DMS53 treated with DMSO at 0.1 percent for 48 hours (cell line): Measurements from ENCODE around the gene CHMP5.

ENCODE experiments used
- DNase-seq: peaks from one replicate; lab custom pipeline; 2025; ENCODE audit not compliant: unreplicated experiment; lab: John Stamatoyannopoulos, UW

CHMP5 gene

DNA sequence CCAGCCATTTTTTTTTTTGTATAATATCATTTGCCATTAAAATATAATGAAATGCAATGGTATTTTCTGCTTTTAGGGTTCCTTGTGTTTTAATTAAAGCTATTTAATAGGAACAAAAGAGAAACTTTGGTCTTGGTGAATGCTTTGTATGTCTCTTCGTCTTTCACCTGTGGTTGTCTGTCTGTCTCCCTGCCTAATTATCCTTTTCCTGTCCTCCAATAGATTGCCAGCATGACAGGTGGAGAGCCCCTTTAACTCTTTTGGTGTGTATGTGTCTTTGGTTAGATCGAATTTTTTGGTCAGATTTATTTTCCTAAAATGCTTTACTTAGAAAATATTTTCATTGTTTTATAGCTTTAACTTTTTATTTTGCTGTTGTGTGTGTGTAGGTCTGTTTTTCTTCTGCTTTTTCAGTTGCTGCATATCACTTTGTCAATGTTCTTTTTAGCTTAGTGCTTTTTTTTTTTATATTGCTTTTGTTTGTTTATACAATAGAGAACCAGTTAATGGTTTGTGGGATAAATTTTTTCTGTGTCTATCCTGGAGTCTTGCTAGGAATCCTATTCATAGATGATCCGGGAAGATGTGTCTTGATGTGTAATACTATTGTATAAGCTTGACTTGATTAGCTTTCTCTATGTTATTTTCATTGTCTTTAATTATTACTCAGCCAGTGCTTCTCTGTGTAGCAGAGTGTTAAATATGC is 8.6 kb downstream of the CHMP5 start:
- no peak for DNase-seq

GRCh38 chr9:33273972-33274328 is 9.1 kb downstream of the CHMP5 start:
- no peak for DNase-seq

GRCh38 chr9:33277484-33277883 is 12.6 kb downstream of the CHMP5 start:
- no peak for DNase-seq

GRCh38 chr9:33285502-33285901 is 20.7 kb downstream of the CHMP5 start:
- no peak for DNase-seq

- DNase-seq = peak; percentile 62
Measured at GRCh38 chr9:33287087-33287490, 22.2 kb downstream of the CHMP5 start.

GRCh38 chr9:33288235-33288634 is 23.4 kb downstream of the CHMP5 start:
- DNase-seq = no peak

- DNase-seq = no peak
Measured at GRCh38 chr9:33288828-33289483, 24.1 kb downstream of the CHMP5 start.

- DNase-seq = no peak
Measured at GRCh38 chr9:33289496-33289895, 24.6 kb downstream of the CHMP5 start.

DNA sequence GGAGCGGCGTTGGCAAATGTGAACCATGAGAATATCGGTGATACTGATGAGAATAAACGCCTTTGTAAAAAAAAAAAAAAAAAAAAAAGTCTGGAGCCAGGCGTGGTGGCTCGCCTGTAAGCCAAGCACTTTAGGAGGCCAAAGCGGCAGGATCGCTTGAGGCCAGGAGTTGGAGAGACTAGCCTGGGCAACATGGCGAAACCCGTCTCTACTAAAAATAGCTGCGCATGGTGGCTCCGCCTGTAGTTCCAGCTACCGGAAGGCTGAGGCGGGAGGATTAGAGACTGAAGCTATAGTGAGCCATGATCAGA is 25.0 kb downstream of the CHMP5 start:
- no peak for DNase-seq

DNA sequence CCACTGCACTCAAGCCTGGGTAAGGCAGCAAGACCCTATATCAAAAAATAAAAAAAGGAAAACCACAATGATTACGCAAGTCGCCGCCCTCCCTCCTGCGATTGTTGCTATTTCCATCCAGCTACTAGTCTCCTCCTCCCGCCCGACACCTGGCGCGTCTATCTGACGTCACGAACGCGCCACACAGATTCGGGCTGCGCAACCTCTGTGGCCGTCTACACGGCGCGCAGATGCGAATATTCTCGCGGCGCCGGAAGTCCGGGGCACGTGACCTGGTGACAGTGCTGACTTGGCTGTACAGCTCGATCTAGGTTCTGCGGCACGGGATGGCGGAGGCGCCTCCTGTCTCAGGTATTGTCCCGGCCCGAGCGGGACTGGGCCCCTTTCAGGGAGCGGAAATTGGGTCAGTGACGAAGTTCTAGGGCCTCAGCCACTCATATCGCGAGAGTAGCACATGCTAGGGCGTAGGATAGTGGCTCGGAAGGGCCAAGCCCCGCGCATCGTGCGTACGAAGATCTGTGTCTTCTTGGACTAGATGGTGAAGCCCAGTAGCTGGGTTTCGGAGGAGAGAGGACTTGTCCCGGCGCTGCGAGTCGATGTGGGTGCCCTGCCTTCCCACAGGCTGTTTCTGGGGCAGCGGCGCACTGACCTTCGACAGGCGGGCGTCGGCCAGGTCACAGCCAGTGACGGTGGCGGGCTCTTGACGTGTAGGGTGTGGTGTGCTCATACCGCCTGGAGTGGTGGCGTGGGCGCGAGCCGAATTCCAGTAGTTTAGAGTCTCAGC is 25.6 kb downstream of the CHMP5 start, which contains the start of gene NFX1:
Gene NFX1, plus strand, starts transcription at position 270 of the 784 bp plus-strand sequence. Its CDS starts 57 bp downstream, at position 327.
- DNase-seq = peak; percentile 93

- DNase-seq = no peak
Measured at GRCh38 chr9:33291031-33291397, 26.2 kb downstream of the CHMP5 start.

DNA sequence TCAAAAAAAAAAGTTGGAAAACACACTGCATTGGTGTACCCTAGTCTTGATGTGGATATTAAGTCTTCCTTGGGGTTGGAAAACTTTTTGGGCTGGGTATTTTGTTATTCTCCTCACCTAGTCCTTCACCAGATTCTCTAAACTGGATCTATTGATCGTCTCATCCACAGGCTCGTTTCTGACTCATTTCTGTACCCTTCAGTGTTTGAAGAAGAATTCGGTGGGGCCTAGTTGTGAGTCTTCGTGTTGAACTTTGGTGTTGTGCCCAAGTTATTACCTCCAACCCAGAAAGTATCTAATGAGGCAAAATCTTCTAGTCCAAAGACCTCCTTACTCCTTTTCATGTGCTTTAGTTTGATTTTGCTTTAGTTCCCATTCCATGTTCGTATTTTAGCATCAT is 27.1 kb downstream of the CHMP5 start:
- no peak for DNase-seq

DNA sequence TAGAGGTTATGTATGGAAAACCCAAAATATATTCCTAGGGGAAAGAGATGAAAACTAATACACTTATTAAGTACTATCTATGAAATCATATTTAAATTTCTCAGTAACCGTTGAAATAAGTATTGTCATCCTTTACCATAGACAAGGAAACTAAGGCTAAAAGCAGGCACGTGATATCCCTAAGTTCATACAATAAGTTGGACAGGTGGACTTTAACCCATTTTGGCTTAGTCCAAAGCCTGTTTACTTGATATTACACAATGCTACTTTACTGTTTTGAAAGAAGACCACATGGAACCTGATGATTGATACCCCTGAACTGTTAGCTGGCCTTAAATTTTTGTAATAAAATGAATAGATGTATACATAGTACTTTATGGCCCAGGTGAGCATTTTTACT is 28.9 kb downstream of the CHMP5 start:
- DNase-seq = no peak

DNA sequence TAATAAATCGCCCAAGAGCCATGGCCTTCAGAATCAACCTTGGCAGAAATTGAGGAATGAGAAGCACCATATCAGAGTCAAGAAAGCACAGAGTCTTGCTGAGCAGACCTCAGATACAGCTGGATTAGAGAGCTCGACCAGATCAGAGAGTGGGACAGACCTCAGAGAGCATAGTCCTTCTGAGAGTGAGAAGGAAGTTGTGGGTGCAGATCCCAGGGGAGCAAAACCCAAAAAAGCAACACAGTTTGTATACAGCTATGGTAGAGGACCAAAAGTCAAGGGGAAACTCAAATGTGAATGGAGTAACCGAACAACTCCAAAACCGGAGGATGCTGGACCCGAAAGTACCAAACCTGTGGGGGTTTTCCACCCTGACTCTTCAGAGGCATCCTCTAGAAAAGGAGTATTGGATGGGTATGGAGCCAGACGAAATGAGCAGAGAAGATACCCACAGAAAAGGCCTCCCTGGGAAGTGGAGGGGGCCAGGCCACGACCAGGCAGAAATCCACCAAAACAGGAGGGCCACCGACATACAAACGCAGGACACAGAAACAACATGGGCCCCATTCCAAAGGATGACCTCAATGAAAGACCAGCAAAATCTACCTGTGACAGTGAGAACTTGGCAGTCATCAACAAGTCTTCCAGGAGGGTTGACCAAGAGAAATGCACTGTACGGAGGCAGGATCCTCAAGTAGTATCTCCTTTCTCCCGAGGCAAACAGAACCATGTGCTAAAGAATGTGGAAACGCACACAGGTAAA is 30.0 kb downstream of the CHMP5 start:
- DNase-seq = no peak

- DNase-seq = no peak
Measured at GRCh38 chr9:33295571-33295970, 30.7 kb downstream of the CHMP5 start.

- peak; percentile 89 for DNase-seq
Measured at GRCh38 chr9:33297432-33297831, 32.6 kb downstream of the CHMP5 start.

- DNase-seq = no peak
Measured at GRCh38 chr9:33300546-33300945, 35.7 kb downstream of the CHMP5 start.

DNA sequence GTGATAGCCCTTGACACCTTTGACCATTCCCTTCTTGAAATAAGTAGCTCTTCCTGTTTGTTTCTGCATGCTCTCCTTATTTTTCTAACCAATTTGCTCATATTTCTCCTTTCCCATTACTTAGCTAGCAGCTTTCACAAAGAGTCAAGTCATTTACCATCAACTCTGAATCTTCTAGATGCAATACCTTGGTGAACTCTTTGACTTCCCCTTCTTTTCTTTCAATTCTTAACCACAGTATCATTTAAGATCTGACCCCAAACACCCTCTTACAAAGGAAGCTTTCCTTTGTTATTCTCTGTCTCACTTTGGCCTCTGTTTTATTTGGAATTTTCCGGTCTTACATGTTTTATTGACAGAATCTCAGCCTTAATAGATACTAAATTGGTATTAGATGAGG is 39.5 kb downstream of the CHMP5 start:
- no peak for DNase-seq

DNA sequence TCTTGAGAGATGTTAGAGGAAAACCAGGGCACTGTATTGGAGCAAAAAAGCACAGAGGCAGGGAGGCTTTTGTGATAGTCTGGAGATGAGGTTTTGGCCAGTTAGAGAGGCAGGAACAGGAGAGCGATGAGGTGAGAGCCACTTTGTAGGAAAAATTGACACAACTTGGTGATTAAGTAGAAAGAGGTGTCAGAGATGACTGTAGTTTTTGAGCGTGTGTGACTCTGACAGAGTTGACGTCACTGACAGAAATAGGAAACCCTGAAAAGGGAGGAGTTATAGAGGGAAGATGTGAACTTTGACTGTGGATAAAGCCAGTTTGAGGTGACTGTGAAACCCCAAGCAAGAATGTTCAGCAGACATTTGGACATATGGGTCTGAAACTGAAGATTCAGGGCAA is 41.2 kb downstream of the CHMP5 start:
- DNase-seq = no peak

DNA sequence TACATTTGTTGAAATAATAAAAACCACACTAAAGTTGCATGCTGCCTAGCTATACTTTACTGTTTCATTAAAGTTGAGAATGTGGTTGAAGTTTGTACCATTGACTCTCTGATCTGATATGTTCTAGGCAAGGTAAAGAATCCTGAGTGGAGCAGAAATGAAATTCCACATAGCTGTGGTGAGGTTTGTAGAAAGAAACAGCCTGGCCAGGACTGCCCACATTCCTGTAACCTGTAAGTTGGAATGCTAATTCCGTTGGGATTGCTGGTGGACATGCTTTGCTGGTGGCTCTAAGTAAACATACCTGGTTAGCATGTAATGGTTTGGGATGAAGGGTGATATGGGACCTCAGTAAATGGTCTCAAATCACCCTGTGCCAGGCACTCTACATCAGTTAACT is 42.2 kb downstream of the CHMP5 start:
- DNase-seq = no peak

DNA sequence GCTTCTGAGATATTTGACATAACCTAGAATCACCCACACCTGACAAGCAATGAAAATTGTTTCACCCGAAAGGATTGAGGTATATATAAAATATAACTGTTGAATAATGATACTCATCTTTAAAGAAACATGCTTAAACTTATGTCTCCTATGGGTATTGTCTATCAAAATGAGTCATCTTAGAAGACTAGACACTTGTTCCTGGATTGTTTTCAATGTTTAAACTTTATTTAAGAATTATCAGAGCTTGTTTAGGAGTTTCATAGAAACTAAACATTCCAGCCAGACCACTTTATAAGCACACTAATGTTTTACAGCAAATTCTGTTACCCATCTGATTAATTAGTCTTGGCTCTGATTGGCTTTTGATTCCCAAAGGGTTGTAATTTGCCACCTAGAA is 45.1 kb downstream of the CHMP5 start:
- DNase-seq = no peak

- DNase-seq = no peak
Measured at GRCh38 chr9:33310748-33311147, 45.9 kb downstream of the CHMP5 start.
